Gastroesophageal sphincter (tissue), 4 donors: ENCODE results near the gene SCIN. TPM values are rescaled to one million over a fixed set of nuclear protein-coding genes. Genes with fewer than 3 reads are reported as not detected.
"Not testable (repeated sequence)": the region's sequence is repeated elsewhere in the genome, so short reads cannot be mapped to it uniquely, and the experiment has no call there.

Experiments used
- ATAC-seq: fragments of 150-250 bp; one replicate; pipeline ENCODE4 v1.9.1; 2016; ENCODE audit warnings: mild to moderate bottlenecking, moderate library complexity
- H3K27ac ChIP-seq, 4 donors: fragments of 200-600 bp; sonication (generic) in 3 of 4; 1 replicate in 3 of 4; 2 replicates in 1 of 4; pipeline ENCODE4 v1.5.1; 2016 to 2019
- H3K27me3 ChIP-seq: fragments of 200-600 bp; sonication (generic); one replicate; pipeline ENCODE4 v1.5.1; 2019
- H3K36me3 ChIP-seq, 2 donors: fragments of 200-600 bp; sonication (generic); one replicate each; pipeline ENCODE4 v1.5.1; 2019; ENCODE audit warnings: control low read depth in 1 of 2
- H3K4me1 ChIP-seq, 3 donors: fragments of 200-600 bp; sonication (generic); 1 replicate in 2 of 3; 2 replicates in 1 of 3; pipeline ENCODE4 v1.5.1; 2016 to 2019; ENCODE audit warnings: control low read depth in 2 of 3
- H3K4me3 ChIP-seq, 2 donors: fragments of 200-600 bp; sonication (generic); one replicate each; pipeline ENCODE4 v1.5.1; 2019; ENCODE audit warnings: mild to moderate bottlenecking in 1 of 2, moderate library complexity in 1 of 2
- H3K9me3 ChIP-seq, 3 donors: fragments of 200-600 bp; sonication (generic); one replicate each; pipeline ENCODE4 v1.5.1; 2017 to 2019; ENCODE audit warnings: control low read depth in 2 of 3
- EP300 ChIP-seq: sonication (generic); formaldehyde crosslinking; IDR thresholded peaks from one replicate; pipeline ENCODE4 v1.6.1; 2017; ENCODE audit warnings: antibody characterized with exemption, mild to moderate bottlenecking
- POLR2A ChIP-seq, 2 donors: fragments of 450-650 bp; IDR thresholded peaks; one replicate each; pipeline ENCODE4 v1.6.1; 2017; ENCODE audit warnings: antibody characterized with exemption in 2 of 2, mild to moderate bottlenecking in 2 of 2, moderate library complexity in 1 of 2
- POLR2AphosphoS5 ChIP-seq: sonication (generic); formaldehyde crosslinking; IDR thresholded peaks from one replicate; pipeline ENCODE4 v1.6.1; 2017; ENCODE audit warnings: antibody characterized with exemption
- WGBS, 2 donors: methylation state at CpG; one replicate each; pipeline ENCODE4 v1.1.5; 2018; ENCODE audit warnings: low coverage in 1 of 2; 5-methylcytosine and 5-hydroxymethylcytosine counted together
- total RNA-seq, 4 donors: library from RNA; depleted of rRNA; stranded (reverse); fragments of >200 nt; gene quantifications; one replicate each; pipeline ENCODE4 v1.1.0, GENCODE V29; 2016
- TF ChIP-seq, protein P1 (sequence below), 4 experiments: fragments of 200-600 bp in 2 of 4; fragments of 450-650 bp in 2 of 4; sonication (generic) in 1 of 4; IDR thresholded peaks; one replicate each; pipeline ENCODE4 v1.5.1; 2017 to 2019; ENCODE audit warnings: antibody characterized with exemption in 4 of 4, mild to moderate bottlenecking in 2 of 4, moderate library complexity in 2 of 4

Gene SCIN
- total RNA-seq: 1 to 10 TPM in 3 of 4 donors, under 1 TPM in 1; 0.62 to 5.8 (median 2.3) TPM

DNA sequence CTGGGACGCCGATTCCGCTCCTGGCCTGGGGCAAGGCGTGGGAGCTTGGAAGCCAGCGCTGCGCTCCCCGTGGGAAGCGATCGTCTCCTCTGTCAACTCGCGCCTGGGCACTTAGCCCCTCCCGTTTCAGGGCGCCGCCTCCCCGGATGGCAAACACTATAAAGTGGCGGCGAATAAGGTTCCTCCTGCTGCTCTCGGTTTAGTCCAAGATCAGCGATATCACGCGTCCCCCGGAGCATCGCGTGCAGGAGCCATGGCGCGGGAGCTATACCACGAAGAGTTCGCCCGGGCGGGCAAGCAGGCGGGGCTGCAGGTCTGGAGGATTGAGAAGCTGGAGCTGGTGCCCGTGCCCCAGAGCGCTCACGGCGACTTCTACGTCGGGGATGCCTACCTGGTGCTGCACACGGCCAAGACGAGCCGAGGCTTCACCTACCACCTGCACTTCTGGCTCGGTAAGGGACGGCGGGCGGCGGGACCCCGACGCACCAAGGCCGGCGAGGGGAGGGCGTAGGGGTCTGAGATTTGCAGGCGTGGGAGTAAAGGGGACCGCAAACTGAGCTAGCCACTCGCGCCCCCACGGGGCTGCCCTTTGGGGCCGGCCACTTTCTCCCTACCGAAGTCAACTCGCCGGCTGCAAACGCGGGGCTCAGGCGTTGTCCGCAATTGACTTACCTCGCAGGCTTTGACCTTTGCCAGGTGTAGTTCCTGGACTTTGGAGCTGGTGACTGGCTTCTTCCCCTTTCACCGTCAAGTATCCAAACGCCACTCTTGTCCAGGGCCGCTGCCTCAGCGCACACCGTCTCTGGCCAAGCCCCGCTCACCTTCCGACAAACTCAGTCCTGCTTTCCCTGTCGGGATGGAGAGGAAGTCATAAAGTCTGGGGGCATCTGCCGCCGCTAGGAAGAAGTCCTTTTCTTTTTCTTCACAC, at the start of gene SCIN:
SCIN (plus strand) TSS at position 187 of the 928 bp plus-strand sequence; CDS start at position 254, 67 bp downstream.
- H3K27me3 ChIP-seq: peaks cover 29% of the 10 kb centered on the region
- H3K9me3 ChIP-seq: no peaks in the 10 kb centered on the region
- no peaks in the 10 kb centered on the region for H3K36me3 ChIP-seq
- no peak for TF ChIP-seq EP300
- TF ChIP-seq POLR2AphosphoS5: no peak
- TF ChIP-seq, protein P1, sequence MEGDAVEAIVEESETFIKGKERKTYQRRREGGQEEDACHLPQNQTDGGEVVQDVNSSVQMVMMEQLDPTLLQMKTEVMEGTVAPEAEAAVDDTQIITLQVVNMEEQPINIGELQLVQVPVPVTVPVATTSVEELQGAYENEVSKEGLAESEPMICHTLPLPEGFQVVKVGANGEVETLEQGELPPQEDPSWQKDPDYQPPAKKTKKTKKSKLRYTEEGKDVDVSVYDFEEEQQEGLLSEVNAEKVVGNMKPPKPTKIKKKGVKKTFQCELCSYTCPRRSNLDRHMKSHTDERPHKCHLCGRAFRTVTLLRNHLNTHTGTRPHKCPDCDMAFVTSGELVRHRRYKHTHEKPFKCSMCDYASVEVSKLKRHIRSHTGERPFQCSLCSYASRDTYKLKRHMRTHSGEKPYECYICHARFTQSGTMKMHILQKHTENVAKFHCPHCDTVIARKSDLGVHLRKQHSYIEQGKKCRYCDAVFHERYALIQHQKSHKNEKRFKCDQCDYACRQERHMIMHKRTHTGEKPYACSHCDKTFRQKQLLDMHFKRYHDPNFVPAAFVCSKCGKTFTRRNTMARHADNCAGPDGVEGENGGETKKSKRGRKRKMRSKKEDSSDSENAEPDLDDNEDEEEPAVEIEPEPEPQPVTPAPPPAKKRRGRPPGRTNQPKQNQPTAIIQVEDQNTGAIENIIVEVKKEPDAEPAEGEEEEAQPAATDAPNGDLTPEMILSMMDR (IDR thresholded peaks at IDR 0.05): no peak
- no peak for TF ChIP-seq POLR2A (IDR thresholded peaks at IDR 0.05)
- H3K4me1 ChIP-seq: peaks cover 0 to 18% (median 4%) of the 10 kb centered on the region in 3 donors
- no peak within 1 kb of the TSS for H3K27ac ChIP-seq
- 13% methylated on average over 27 of the region's 74 CpGs; no CpG with 5 or more reads in 1 of the 2 donors for WGBS, 2 donors
- H3K4me3 ChIP-seq: peak within 1 kb of the TSS; percentile 16 to 49
- ATAC-seq: peak; percentile 56

DNA sequence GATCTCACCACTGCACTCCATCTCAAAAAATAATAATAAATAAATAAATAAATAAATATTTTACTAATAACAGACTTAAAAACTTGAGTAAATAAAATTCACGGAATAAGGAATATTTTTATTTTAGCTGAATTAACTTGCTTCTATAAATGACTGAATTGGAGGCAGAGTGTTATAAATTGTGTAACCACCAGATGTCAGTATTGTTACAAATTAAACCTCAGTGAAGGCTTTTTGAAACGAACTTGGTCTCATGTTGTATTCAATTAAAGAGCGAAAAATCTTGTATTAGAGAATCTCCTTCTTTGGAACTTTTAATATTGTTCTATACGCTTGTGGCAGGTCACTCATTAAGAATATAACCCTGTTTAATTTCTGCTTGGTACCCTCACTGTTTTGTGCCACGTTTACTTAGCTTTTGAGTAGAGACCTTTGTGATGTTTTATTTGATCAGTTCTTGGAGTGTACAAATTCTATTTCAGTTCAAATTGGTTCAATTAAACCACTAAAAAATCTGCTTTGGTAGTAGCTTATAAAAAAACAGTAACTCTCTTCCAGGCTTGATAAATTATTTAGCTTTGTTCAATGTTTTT, 45.6 kb upstream of the SCIN start:
- peaks cover 0 to 10% (median 0%) of the 10 kb centered on the region in 3 donors for H3K4me1 ChIP-seq
- no peaks in the 10 kb centered on the region for H3K9me3 ChIP-seq
- H3K36me3 ChIP-seq: no peaks in the 10 kb centered on the region
- TF ChIP-seq, protein P1 (IDR thresholded peaks at IDR 0.05): peak; percentile 49 to 71 (median 58)
- no peak for TF ChIP-seq POLR2AphosphoS5
- H3K4me3 ChIP-seq: no peak overlapping the region
- no peak for ATAC-seq
- WGBS, 2 donors: 10 to 18% methylated on average over 5 of the region's 5 CpGs
- H3K27ac ChIP-seq: no peak overlapping the region
- H3K27me3 ChIP-seq: no peaks in the 10 kb centered on the region

DNA sequence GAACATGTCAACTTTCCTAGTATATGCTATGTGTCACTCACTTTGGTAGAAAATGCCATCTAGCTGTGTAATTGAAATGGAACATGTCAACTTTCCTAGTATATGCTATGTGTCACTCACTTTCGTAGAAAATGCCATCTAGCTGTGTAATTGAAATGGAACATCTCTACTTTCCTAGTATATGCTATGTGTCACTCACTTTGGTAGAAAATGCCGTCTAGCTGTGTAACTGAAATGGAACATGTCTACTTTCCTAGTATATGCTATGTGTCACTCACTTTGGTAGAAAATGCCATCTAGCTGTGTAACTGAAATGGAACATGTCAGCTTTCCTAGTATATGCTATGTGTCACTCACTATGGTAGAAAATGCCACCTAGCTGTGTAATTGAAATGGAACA, 43.8 kb upstream of the SCIN start:
- not testable (repeated sequence) for H3K36me3 ChIP-seq, ATAC-seq, H3K4me3 ChIP-seq, H3K27ac ChIP-seq, H3K27me3 ChIP-seq, H3K9me3 ChIP-seq
- H3K4me1 ChIP-seq: peaks cover 0 to 10% (median 0%) of the 10 kb centered on the region in 3 donors
- WGBS, 2 donors: 60 to 90% methylated on average over 2 of the region's 2 CpGs

DNA sequence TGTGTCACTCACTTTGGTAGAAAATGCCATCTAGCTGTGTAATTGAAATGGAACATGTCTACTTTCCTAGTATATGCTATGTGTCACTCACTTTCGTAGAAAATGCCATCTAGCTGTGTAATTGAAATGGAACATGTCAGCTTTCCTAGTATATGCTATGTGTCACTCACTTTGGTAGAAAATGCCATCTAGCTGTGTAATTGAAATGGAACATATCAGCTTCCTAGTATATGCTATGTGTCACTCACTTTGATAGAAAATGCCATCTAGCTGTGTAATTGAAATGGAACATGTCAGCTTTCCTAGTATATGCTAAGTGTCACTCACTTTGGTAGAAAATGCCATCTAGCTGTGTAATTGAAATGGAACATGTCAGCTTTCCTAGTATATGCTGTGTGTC, 42.9 kb upstream of the SCIN start:
- H3K4me3 ChIP-seq, H3K9me3 ChIP-seq, ATAC-seq, H3K4me1 ChIP-seq, H3K27ac ChIP-seq, H3K27me3 ChIP-seq, H3K36me3 ChIP-seq: not testable (repeated sequence)
- 88% methylated on average over 1 of the region's 1 CpG for WGBS, 2 donors

DNA sequence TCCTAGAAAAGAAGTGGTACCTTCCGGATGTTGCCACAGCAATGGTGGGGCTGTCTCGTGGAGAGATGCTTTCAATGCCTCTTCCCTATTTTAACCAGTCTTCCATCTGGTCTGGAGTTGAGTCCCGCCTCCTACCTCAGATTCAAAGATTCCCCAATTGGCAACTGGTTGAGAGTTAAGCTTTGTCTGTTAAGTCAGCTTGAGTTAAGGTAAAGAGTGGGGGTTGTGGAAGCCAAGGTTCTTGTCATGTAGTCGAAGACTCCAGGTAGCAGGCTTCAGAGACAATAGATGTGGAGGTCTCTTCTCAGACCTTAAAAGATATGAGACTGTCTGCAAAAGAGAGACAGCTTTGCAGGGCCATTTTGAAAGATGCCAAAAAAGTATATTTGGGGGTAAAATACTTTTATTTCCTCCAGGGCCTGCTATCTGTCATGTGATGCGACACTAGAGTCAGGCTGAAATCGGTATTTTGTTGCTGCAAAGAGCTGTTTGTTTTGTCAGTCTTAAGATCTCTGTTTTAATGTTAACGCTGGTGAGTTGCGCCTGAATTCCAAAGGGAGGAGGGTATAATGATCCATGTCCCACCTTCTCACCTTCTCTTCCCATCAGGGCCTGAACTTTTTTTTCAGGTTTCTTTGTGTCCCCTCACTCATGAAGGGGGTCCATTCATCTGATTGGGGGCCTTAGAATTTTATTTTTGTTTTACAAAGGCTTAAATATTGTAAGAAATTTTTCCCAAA, 40.4 kb upstream of the SCIN start:
- H3K4me1 ChIP-seq: no peaks in the 10 kb centered on the region
- H3K27me3 ChIP-seq: no peaks in the 10 kb centered on the region
- TF ChIP-seq, protein P1 (IDR thresholded peaks at IDR 0.05): no peak
- no peak for TF ChIP-seq POLR2A (IDR thresholded peaks at IDR 0.05)
- no peak for TF ChIP-seq EP300
- no peak for TF ChIP-seq POLR2AphosphoS5
- ATAC-seq: no peak
- no peaks in the 10 kb centered on the region for H3K9me3 ChIP-seq
- H3K4me3 ChIP-seq: no peak overlapping the region
- no peak overlapping the region for H3K27ac ChIP-seq
- no peaks in the 10 kb centered on the region for H3K36me3 ChIP-seq
- WGBS, 2 donors: 80 to 81% methylated on average over 4 to 7 of the region's 8 CpGs
